Measurements from ENCODE around the gene PDZD4.

PDZD4 gene

DNA sequence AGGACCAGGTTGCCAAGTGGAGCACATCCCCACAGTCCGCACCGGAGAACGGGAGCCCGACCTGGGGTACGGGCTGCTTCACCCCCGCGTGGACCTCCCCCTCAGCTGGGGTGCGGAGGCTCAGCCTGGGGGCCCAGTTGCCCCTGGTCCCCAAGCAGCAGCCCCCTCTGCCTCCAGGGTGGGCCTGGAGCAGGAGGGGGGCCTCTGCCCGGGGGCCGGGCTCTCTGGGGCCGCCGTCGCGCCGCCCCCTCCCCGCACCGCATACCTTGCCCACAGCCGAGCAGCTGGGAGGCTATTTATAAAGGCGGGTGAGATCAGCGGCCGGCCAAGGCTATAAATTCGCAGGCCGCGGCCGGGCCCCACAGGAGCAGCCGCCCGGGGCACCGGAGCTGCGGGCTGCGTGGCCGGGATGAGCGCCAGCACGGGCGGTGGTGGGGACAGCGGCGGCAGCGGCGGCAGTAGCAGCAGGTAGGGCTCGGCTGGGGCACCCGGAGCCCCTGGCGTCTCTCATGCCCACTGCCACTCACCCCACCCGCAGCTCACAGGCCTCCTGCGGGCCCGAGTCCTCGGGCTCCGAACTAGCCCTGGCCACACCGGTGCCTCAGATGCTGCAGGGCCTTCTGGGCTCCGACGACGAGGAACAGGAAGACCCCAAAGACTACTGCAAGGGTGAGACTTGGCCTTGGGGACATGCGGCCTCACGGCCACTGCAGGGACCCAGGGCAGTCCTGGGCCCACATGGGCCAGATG, 49.5 kb downstream of the PDZD4 start, which contains the start of gene SRPK3:
SRPK3 (plus strand) TSS at position 364 of the 750 bp plus-strand sequence; CDS start at position 410, 46 bp downstream.
- Histone ChIP-seq H3K79me2 (ENCODE audit: insufficient read depth, low read length) (no peaks in the 10 kb centered on the region), H3K4me2 (ENCODE audit: low read length) (no peak within 1 kb of the TSS), H2AFZ (ENCODE audit: low read length) (no peak within 1 kb of the TSS), H3K27me3 (ENCODE audit: insufficient read depth, low read length) (no peaks in the 10 kb centered on the region), H3K36me3 (ENCODE audit: insufficient read depth, low read length) (peaks cover 7% of the 10 kb centered on the region; the same call in 1 of the 2 replicates), H3K9ac (ENCODE audit: low read length) (no peak within 1 kb of the TSS), H3K9me3 (ENCODE audit: low read length) (no peaks in the 10 kb centered on the region), H3K4me3 (ENCODE audit: low read depth, low read length, poor library complexity, severe bottlenecking) (no peak within 1 kb of the TSS), H3K4me1 (ENCODE audit: insufficient read depth, low read length, severe bottlenecking) (peaks cover 3% of the 10 kb centered on the region), H3K27ac (ENCODE audit: low read depth, low read length, poor library complexity, severe bottlenecking) (no peak within 1 kb of the TSS), H4K20me1 (ENCODE audit: insufficient read depth, low read length) (no peaks in the 10 kb centered on the region), H3K9me2 (ENCODE audit: low read depth, low read length) (no peaks in the 10 kb centered on the region), H3F3A (ENCODE audit: insufficient read depth, low read length) (no peaks in the 10 kb centered on the region)
- no peak for TF ChIP-seq EZH2 (IDR thresholded peaks at IDR 0.05; ENCODE audit: borderline replicate concordance, low read length)
- TF ChIP-seq, protein P1, sequence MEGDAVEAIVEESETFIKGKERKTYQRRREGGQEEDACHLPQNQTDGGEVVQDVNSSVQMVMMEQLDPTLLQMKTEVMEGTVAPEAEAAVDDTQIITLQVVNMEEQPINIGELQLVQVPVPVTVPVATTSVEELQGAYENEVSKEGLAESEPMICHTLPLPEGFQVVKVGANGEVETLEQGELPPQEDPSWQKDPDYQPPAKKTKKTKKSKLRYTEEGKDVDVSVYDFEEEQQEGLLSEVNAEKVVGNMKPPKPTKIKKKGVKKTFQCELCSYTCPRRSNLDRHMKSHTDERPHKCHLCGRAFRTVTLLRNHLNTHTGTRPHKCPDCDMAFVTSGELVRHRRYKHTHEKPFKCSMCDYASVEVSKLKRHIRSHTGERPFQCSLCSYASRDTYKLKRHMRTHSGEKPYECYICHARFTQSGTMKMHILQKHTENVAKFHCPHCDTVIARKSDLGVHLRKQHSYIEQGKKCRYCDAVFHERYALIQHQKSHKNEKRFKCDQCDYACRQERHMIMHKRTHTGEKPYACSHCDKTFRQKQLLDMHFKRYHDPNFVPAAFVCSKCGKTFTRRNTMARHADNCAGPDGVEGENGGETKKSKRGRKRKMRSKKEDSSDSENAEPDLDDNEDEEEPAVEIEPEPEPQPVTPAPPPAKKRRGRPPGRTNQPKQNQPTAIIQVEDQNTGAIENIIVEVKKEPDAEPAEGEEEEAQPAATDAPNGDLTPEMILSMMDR (IDR thresholded peaks at IDR 0.05; ENCODE audit: low read length): no peak

DNA sequence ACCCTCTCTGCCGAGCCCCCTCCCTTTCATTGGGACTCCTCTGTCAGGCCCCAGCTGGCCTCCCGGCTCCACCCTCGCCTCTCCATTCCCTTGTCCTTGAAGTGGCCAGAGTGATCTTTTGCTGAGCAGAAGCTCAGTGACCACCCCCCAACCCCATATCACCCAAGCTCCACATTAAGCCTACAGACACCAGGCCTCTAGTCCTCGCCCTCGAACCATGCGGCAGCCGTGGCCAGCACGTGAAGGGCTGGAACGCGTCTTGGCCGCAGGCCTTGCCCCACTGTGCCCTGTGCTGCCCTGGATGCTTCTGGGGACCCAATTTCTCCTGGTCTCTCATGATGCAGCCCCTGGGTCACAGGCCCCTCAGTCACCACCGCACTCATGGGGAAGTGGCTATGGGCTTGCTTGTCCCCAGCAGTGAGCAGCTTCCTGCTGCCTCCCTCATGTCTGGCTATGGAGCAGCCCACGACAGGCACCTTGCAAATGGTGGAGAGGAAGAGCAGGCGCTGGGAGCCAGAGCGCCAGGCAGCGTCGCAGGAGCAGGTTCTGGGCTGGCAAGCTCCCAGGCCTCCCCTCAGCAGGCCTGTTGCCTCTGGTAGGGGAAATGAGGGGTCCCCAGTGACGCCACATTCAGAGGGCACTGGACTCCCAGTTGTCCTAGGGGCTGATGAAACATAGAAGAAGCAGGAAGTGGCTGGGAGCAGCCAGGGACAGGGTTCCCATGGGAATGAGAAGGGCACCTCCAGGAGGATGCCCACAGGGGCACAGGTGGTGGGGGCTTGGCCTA, 50.3 kb downstream of the PDZD4 start:
- TF ChIP-seq, protein P1 (IDR thresholded peaks at IDR 0.05; ENCODE audit: low read length): no peak
- no peak for TF ChIP-seq EZH2 (IDR thresholded peaks at IDR 0.05; ENCODE audit: borderline replicate concordance, low read length)
- Histone ChIP-seq H3K27ac (ENCODE audit: low read depth, low read length, poor library complexity, severe bottlenecking) (no peak overlapping the region), H3K9me2 (ENCODE audit: low read depth, low read length) (no peaks in the 10 kb centered on the region), H3K4me1 (ENCODE audit: insufficient read depth, low read length, severe bottlenecking) (peaks cover 3% of the 10 kb centered on the region), H3F3A (ENCODE audit: insufficient read depth, low read length) (no peaks in the 10 kb centered on the region), H2AFZ (ENCODE audit: low read length) (no peak overlapping the region), H3K27me3 (ENCODE audit: insufficient read depth, low read length) (no peaks in the 10 kb centered on the region), H3K4me3 (ENCODE audit: low read depth, low read length, poor library complexity, severe bottlenecking) (no peak overlapping the region), H3K4me2 (ENCODE audit: low read length) (no peak overlapping the region), H3K36me3 (ENCODE audit: insufficient read depth, low read length) (peaks cover 7% of the 10 kb centered on the region; the same call in 1 of the 2 replicates), H3K9me3 (ENCODE audit: low read length) (no peaks in the 10 kb centered on the region), H3K9ac (ENCODE audit: low read length) (no peak overlapping the region), H3K79me2 (ENCODE audit: insufficient read depth, low read length) (no peaks in the 10 kb centered on the region), H4K20me1 (ENCODE audit: insufficient read depth, low read length) (no peaks in the 10 kb centered on the region)

DNA sequence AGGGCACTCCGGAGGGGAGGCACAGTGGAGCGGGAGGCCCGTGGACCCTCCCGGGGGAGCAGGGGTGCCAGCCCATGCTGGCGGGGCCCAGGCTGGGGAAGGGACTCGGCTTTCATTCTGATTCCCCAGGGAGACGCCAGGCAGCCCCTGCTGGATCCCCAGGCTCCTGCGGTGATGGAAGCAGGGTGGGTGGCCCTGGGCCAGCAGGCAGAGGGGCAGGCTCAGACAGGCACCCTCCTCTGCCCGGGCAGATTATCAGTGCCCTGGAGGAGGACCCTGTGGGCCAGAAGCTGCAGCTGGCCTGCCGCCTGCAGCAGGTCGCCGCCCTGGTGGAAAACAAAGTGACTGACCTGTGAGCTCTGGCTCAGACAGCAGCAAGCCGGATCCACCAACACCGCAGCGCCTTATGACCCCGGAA, 51.7 kb downstream of the PDZD4 start:
- Histone ChIP-seq H4K20me1 (ENCODE audit: insufficient read depth, low read length) (no peaks in the 10 kb centered on the region), H3K27me3 (ENCODE audit: insufficient read depth, low read length) (no peaks in the 10 kb centered on the region), H3K9ac (ENCODE audit: low read length) (no peak overlapping the region), H3F3A (ENCODE audit: insufficient read depth, low read length) (no peaks in the 10 kb centered on the region), H3K27ac (ENCODE audit: low read depth, low read length, poor library complexity, severe bottlenecking) (no peak overlapping the region), H3K4me2 (ENCODE audit: low read length) (no peak overlapping the region), H3K36me3 (ENCODE audit: insufficient read depth, low read length) (no peaks in the 10 kb centered on the region; the same call in 1 of the 2 replicates), H3K79me2 (ENCODE audit: insufficient read depth, low read length) (no peaks in the 10 kb centered on the region), H3K9me3 (ENCODE audit: low read length) (no peaks in the 10 kb centered on the region), H3K9me2 (ENCODE audit: low read depth, low read length) (no peaks in the 10 kb centered on the region), H3K4me1 (ENCODE audit: insufficient read depth, low read length, severe bottlenecking) (peaks cover 3% of the 10 kb centered on the region), H3K4me3 (ENCODE audit: low read depth, low read length, poor library complexity, severe bottlenecking) (no peak overlapping the region), H2AFZ (ENCODE audit: low read length) (no peak overlapping the region)
- TF ChIP-seq, protein P1 (IDR thresholded peaks at IDR 0.05; ENCODE audit: low read length): no peak; the same call in 1 of the 2 replicates
- TF ChIP-seq EZH2 (IDR thresholded peaks at IDR 0.05; ENCODE audit: borderline replicate concordance, low read length): no peak
